HepG2 (cell line): Measurements from ENCODE around the gene ANP32B. TPM values are rescaled to one million over a fixed set of nuclear protein-coding genes. Genes with fewer than 3 reads are reported as not detected.

ENCODE experiments used
- ATAC-seq: fragments of 200-7000 bp; cut with Tn5 transposase; 3 replicates; pipeline ENCODE4 v1.9.1; 2020; ENCODE audit warnings: mild to moderate bottlenecking, moderate library complexity
- BruUV-seq: library from RNA; stranded (reverse); fragments of 400-500 nt; replicated peaks from 2 replicates; lab custom pipeline; 2021; lab: Mats Ljungman, UMichigan
- CTCF ChIA-PET: fragments of 300-600 bp; formaldehyde crosslinking; extraction: SDS; loops from one replicate; lab custom pipeline; 2021; ENCODE audit warnings: low total read pairs, inconsistent platforms, low intra/inter-chr PET ratio; lab: Yijun Ruan, JAX
- POLR2A ChIA-PET: fragments of 350-600 bp; sonication (Branson Sonifier 250); formaldehyde crosslinking; loops from one replicate; lab custom pipeline; 2020; ENCODE audit warnings: antibody characterized with exemption, inconsistent platforms; lab: Yijun Ruan, JAX
- DNase-seq: peaks from one replicate; pipeline ENCODE4 v3.0.0-alpha.2; 2015; ENCODE audit warnings: low spot score
- FAIRE-seq: peaks from 3 replicates; lab custom pipeline; 2011; peaks lifted over from hg19 to GRCh38; lab: Jason Lieb, UNC
- H2AFZ ChIP-seq: one replicate; pipeline ENCODE4 v1.6.1; 2011; ENCODE audit warnings: low read length, inconsistent platforms
- H3K27ac ChIP-seq: fragments of 300-600 bp; 3 replicates; pipeline ENCODE4 v1.8.0; 2011; ENCODE audit warnings: mixed run types, mild to moderate bottlenecking, mixed read lengths, low read length, inconsistent platforms; ENCODE audit not compliant: insufficient read depth; ENCODE audit errors: extremely low read length
- H3K27me3 ChIP-seq, 2 experiments: fragments of 200-600 bp in 1 of 2; 2 replicates in 1 of 2; 3 replicates in 1 of 2; pipeline versions ENCODE4 v1.6.0 to v1.8.0; 2011; ENCODE audit warnings: low read length in 2 of 2, mild to moderate bottlenecking in 2 of 2, moderate library complexity in 2 of 2, inconsistent platforms in 1 of 2; ENCODE audit not compliant: insufficient read depth in 2 of 2, control insufficient read depth in 1 of 2
- H3K36me3 ChIP-seq, 2 experiments: fragments of 200-600 bp in 1 of 2; replicated peaks in 1 of 2; 2 replicates in 1 of 2; 3 replicates in 1 of 2; pipeline versions ENCODE4 v1.5.1 to v1.8.0; 2011; ENCODE audit warnings: low read length in 2 of 2, inconsistent platforms in 1 of 2; ENCODE audit not compliant: insufficient read depth in 2 of 2, control insufficient read depth in 1 of 2
- H3K4me1 ChIP-seq: 2 replicates; pipeline ENCODE4 v1.5.1; 2012; ENCODE audit warnings: low read length, inconsistent platforms; ENCODE audit not compliant: insufficient read depth
- H3K4me2 ChIP-seq: 2 replicates; pipeline ENCODE4 v1.6.0; 2011; ENCODE audit warnings: low read depth, low read length, inconsistent platforms
- H3K4me3 ChIP-seq, 3 experiments: fragments of 200-600 bp in 1 of 3; sonication (generic), shearing (Covaris generic) in 1 of 3; replicated peaks in 1 of 3; 2 replicates each; pipeline ENCODE4 v1.5.1; 2011 to 2016; ENCODE audit warnings: low read length in 3 of 3, inconsistent platforms in 2 of 3, low read depth in 2 of 3, mild to moderate bottlenecking in 2 of 3, control low read depth in 1 of 3, mixed read lengths in 1 of 3; ENCODE audit not compliant: insufficient read depth in 1 of 3
- H3K79me2 ChIP-seq: one replicate; pipeline ENCODE4 v1.6.1; 2011; ENCODE audit warnings: low read length, inconsistent platforms; ENCODE audit not compliant: insufficient read depth
- H3K9ac ChIP-seq: 2 replicates; pipeline ENCODE4 v1.6.0; 2011; ENCODE audit warnings: mild to moderate bottlenecking, low read depth, low read length, inconsistent platforms; ENCODE audit not compliant: insufficient read depth
- H3K9me3 ChIP-seq: 2 replicates; pipeline ENCODE4 v1.5.1; 2012; ENCODE audit warnings: mild to moderate bottlenecking, low read length
- H4K20me1 ChIP-seq: 2 replicates; pipeline ENCODE4 v1.6.0; 2011; ENCODE audit warnings: inconsistent platforms, mild to moderate bottlenecking, low read length, moderate library complexity; ENCODE audit not compliant: insufficient read depth
- FOXO1 ChIP-seq: sonication (generic); formaldehyde crosslinking; IDR thresholded peaks from 2 replicates; pipeline ENCODE4 v1.4.0; 2020; ENCODE audit warnings: missing genetic modification reagents
- POLR2G ChIP-seq: fragments of 200-400 bp; formaldehyde crosslinking; IDR thresholded peaks from 2 replicates; pipeline ENCODE4 v1.6.1; 2018; ENCODE audit warnings: mild to moderate bottlenecking, low read depth, low read length, moderate library complexity
- SOX6 ChIP-seq, 2 experiments: fragments of 450-650 bp in 1 of 2; sonication (generic) in 1 of 2; formaldehyde crosslinking in 1 of 2; IDR thresholded peaks; 2 replicates each; pipeline versions ENCODE4 v1.4.0 to v1.6.1; 2017 to 2020; ENCODE audit warnings: antibody characterized with exemption in 1 of 2, mild to moderate bottlenecking in 1 of 2, missing genetic modification reagents in 1 of 2
- ZBTB20 ChIP-seq: sonication (generic); formaldehyde crosslinking; IDR thresholded peaks from 2 replicates; pipeline ENCODE4 v1.8.1; 2023; ENCODE audit warnings: missing genetic modification reagents, low read depth, mild to moderate bottlenecking, borderline replicate concordance
- ZNF589 ChIP-seq: sonication (generic); formaldehyde crosslinking; conservative IDR thresholded peaks from 2 replicates; pipeline ENCODE4 v1.8.0; 2022; ENCODE audit warnings: mild to moderate bottlenecking, moderate library complexity, missing genetic modification reagents
- ZNF737 ChIP-seq: sonication (generic); formaldehyde crosslinking; IDR thresholded peaks from 2 replicates; pipeline ENCODE4 v1.5.0; 2020; ENCODE audit warnings: missing genetic modification reagents, mild to moderate bottlenecking, borderline replicate concordance
- in situ Hi-C: cut with HindIII; loops from 2 replicates; pipeline ENCODE4 v1.10.0; 2017; ENCODE audit warnings: low pct_unique_long_range_greater_than_20kb; ENCODE audit not compliant: extremely low pct_ligation_motif_present
- intact Hi-C: fragments of 100-400 bp; cut with micrococcal nuclease; formaldehyde crosslinking; loops from one replicate; pipeline ENCODE4 v1.10.0; 2022; ENCODE audit not compliant: unreplicated experiment
- polyA plus RNA-seq, 8 experiments: library from polyadenylated mRNA; depleted of rRNA in 3 of 8; stranded (reverse) in 7 of 8; unstranded in 1 of 8; fragments of >200 nt; fragmentation: Illumina TruSeq in 4 of 8; extraction: Trizol in 4 of 8; gene quantifications; 2 replicates each; pipeline versions ENCODE4 v1.2.1 to v1.2.3, GENCODE V29; 2011 to 2016; ENCODE audit warnings: low read depth in 4 of 8, missing spikeins in 1 of 8, mixed read lengths in 1 of 8; ENCODE audit not compliant: insufficient read depth in 1 of 8
- total RNA-seq, 5 experiments: library from RNA; depleted of rRNA; stranded (reverse); fragments of >200 nt; fragmentation: Illumina TruSeq; extraction: Trizol; gene quantifications; 2 replicates each; pipeline ENCODE4 v1.2.3, GENCODE V29; 2016; ENCODE audit warnings: low read depth in 1 of 5
- TF ChIP-seq, protein P1 (sequence below): sonication (generic); formaldehyde crosslinking; IDR thresholded peaks from 2 replicates; pipeline ENCODE4 v1.4.0; 2020; ENCODE audit warnings: missing genetic modification reagents
- TF ChIP-seq, protein P2 (sequence below): sonication (generic); formaldehyde crosslinking; conservative IDR thresholded peaks from 2 replicates; pipeline ENCODE4 v1.4.0; 2020; ENCODE audit warnings: missing genetic modification reagents

The ANP32B gene
- total and polyA plus RNA-seq, 2 of the 13 experiments (the other 11 are each of a cell fraction or from before 2014, with no cell fraction given): 22.1 to 37.5 TPM

- no peaks in the 10 kb centered on the region for H4K20me1 ChIP-seq
- no peak overlapping the region for H3K4me2 ChIP-seq
- H3K4me1 ChIP-seq: peaks cover 30% of the 10 kb centered on the region
- peaks cover 0 to 19% of the 10 kb centered on the region in 2 experiments; a peak in 3 of 5 replicates for H3K27me3 ChIP-seq
- no peak overlapping the region for H3K4me3 ChIP-seq
- H3K9ac ChIP-seq: no peak overlapping the region
- ChIA-PET CTCF (no interaction called here), POLR2A (no interaction called here)
- FAIRE-seq: no peak
- TF ChIP-seq ZNF589 (CRISPR knock-in tag): no peak
- no peak for TF ChIP-seq FOXO1 (CRISPR knock-in tag)
- TF ChIP-seq SOX6 (IDR thresholded peaks at IDR 0.05): no peak
- no peak for TF ChIP-seq SOX6 (CRISPR knock-in tag; IDR thresholded peaks at IDR 0.05)
- TF ChIP-seq, protein P1, sequence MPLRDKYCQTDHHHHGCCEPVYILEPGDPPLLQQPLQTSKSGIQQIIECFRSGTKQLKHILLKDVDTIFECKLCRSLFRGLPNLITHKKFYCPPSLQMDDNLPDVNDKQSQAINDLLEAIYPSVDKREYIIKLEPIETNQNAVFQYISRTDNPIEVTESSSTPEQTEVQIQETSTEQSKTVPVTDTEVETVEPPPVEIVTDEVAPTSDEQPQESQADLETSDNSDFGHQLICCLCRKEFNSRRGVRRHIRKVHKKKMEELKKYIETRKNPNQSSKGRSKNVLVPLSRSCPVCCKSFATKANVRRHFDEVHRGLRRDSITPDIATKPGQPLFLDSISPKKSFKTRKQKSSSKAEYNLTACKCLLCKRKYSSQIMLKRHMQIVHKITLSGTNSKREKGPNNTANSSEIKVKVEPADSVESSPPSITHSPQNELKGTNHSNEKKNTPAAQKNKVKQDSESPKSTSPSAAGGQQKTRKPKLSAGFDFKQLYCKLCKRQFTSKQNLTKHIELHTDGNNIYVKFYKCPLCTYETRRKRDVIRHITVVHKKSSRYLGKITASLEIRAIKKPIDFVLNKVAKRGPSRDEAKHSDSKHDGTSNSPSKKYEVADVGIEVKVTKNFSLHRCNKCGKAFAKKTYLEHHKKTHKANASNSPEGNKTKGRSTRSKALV (CRISPR knock-in tag): no peak
- no peak for TF ChIP-seq ZBTB20 (CRISPR knock-in tag)
- TF ChIP-seq POLR2G: no peak
- no peak for TF ChIP-seq ZNF737 (CRISPR knock-in tag)
- TF ChIP-seq, protein P2, sequence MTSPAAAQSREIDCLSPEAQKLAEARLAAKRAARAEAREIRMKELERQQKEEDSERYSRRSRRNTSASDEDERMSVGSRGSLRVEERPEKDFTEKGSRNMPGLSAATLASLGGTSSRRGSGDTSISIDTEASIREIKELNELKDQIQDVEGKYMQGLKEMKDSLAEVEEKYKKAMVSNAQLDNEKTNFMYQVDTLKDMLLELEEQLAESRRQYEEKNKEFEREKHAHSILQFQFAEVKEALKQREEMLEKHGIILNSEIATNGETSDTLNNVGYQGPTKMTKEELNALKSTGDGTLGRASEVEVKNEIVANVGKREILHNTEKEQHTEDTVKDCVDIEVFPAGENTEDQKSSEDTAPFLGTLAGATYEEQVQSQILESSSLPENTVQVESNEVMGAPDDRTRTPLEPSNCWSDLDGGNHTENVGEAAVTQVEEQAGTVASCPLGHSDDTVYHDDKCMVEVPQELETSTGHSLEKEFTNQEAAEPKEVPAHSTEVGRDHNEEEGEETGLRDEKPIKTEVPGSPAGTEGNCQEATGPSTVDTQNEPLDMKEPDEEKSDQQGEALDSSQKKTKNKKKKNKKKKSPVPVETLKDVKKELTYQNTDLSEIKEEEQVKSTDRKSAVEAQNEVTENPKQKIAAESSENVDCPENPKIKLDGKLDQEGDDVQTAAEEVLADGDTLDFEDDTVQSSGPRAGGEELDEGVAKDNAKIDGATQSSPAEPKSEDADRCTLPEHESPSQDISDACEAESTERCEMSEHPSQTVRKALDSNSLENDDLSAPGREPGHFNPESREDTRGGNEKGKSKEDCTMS (CRISPR knock-in tag): no peak
- ATAC-seq: no peak
- H3K79me2 ChIP-seq: no peaks in the 10 kb centered on the region
- intact Hi-C loops: no loop called here
- no peak overlapping the region for H3K27ac ChIP-seq
- H3K9me3 ChIP-seq: no peaks in the 10 kb centered on the region
- no peak for DNase-seq
- in situ Hi-C loops: loop anchor here (10.0 kb wide), 1 partner anchor 113 kb away; the partner anchor contains the start of gene TRMO
- H2AFZ ChIP-seq: no peak overlapping the region
- BruUV-seq: no TSS peak
- no peaks in the 10 kb centered on the region for H3K36me3 ChIP-seq
These were observed 54.2 kb downstream of the ANP32B start for GRCh38 chr9:98037357-98037756.
